GM23338 (cell line): ENCODE results near the gene RPGRIP1L. TPM values are rescaled to one million over a fixed set of nuclear protein-coding genes. Genes with fewer than 3 reads are reported as not detected.

ENCODE experiments used
- ATAC-seq: fragments of 200-7000 bp; cut with Tn5 transposase; 3 replicates; pipeline ENCODE4 v1.9.1; 2020
- DNase-seq: peaks from one replicate; pipeline ENCODE4 v3.0.0-alpha.2; 2015; ENCODE audit warnings: low spot score
- H2AFZ ChIP-seq: fragments of 200-600 bp; sonication (generic); 2 replicates; pipeline ENCODE4 v1.8.0; 2016; ENCODE audit warnings: antibody characterized with exemption, mild to moderate bottlenecking, moderate library complexity
- H3F3A ChIP-seq: fragments of 200-600 bp; sonication (generic); replicated peaks from 2 replicates; pipeline ENCODE4 v1.8.0; 2017; ENCODE audit warnings: antibody characterized with exemption, mixed run types, low read depth
- H3K27ac ChIP-seq: fragments of 200-600 bp; sonication (generic); 2 replicates; pipeline ENCODE4 v1.6.1; 2016; ENCODE audit warnings: low read depth
- H3K27me3 ChIP-seq: fragments of 200-600 bp; sonication (generic); 2 replicates; pipeline ENCODE4 v1.8.0; 2016; ENCODE audit warnings: mild to moderate bottlenecking, mixed run types, moderate library complexity; ENCODE audit not compliant: insufficient read depth
- H3K36me3 ChIP-seq: fragments of 200-600 bp; sonication (generic); 2 replicates; pipeline ENCODE4 v1.8.0; 2016; ENCODE audit warnings: mild to moderate bottlenecking; ENCODE audit not compliant: insufficient read depth
- H3K4me1 ChIP-seq: fragments of 200-600 bp; sonication (generic); 2 replicates; pipeline ENCODE4 v1.8.0; 2016; ENCODE audit warnings: mild to moderate bottlenecking, moderate library complexity; ENCODE audit not compliant: insufficient read depth
- H3K4me2 ChIP-seq: fragments of 200-600 bp; sonication (generic); 2 replicates; pipeline ENCODE4 v1.7.1; 2017; ENCODE audit warnings: mixed run types
- H3K4me3 ChIP-seq: fragments of 200-600 bp; sonication (generic); 2 replicates; pipeline ENCODE4 v1.6.1; 2016; ENCODE audit warnings: mixed run types
- H3K79me2 ChIP-seq: fragments of 200-600 bp; sonication (generic); replicated peaks from 2 replicates; pipeline ENCODE4 v1.8.0; 2017; ENCODE audit warnings: mild to moderate bottlenecking; ENCODE audit not compliant: insufficient read depth
- H3K9me2 ChIP-seq: fragments of 200-600 bp; sonication (generic); 2 replicates; pipeline ENCODE4 v1.8.0; 2017; ENCODE audit not compliant: insufficient read depth
- H4K20me1 ChIP-seq: fragments of 200-600 bp; sonication (generic); replicated peaks from 2 replicates; pipeline ENCODE4 v1.8.0; 2017; ENCODE audit warnings: mild to moderate bottlenecking; ENCODE audit not compliant: insufficient read depth
- H3K27ac Mint-ChIP-seq: 2 replicates; pipeline ENCODE4 v1.8.0; 2020; ENCODE audit warnings: inconsistent platforms, mild to moderate bottlenecking, moderate library complexity, mixed read lengths
- H3K27me3 Mint-ChIP-seq: 3 replicates; pipeline ENCODE4 v1.8.0; 2022; ENCODE audit warnings: low read depth, mild to moderate bottlenecking, moderate library complexity, mixed read lengths, inconsistent platforms; ENCODE audit not compliant: insufficient read depth, poor library complexity
- H3K36me3 Mint-ChIP-seq: 3 replicates; pipeline ENCODE4 v1.8.0; 2021; ENCODE audit warnings: low read depth, mild to moderate bottlenecking, inconsistent platforms, moderate library complexity, mixed read lengths
- H3K4me1 Mint-ChIP-seq: 3 replicates; pipeline ENCODE4 v1.8.0; 2020; ENCODE audit warnings: mild to moderate bottlenecking, inconsistent platforms, mixed read lengths
- H3K4me3 Mint-ChIP-seq: 3 replicates; pipeline ENCODE4 v1.8.0; 2021; ENCODE audit warnings: moderate library complexity, mild to moderate bottlenecking, inconsistent platforms, mixed read lengths
- H3K9me3 Mint-ChIP-seq: 3 replicates; pipeline ENCODE4 v1.8.0; 2020; ENCODE audit warnings: moderate library complexity, mild to moderate bottlenecking, inconsistent platforms, mixed read lengths
- CREB1 ChIP-seq: fragments of 250-450 bp; sonication (Bioruptor Pico); IDR thresholded peaks from 2 replicates; pipeline ENCODE4 v1.5.0; 2020; ENCODE audit warnings: low read depth, mild to moderate bottlenecking, moderate library complexity
- EZH2 ChIP-seq: fragments of 200-600 bp; sonication (generic); IDR thresholded peaks from one replicate; pipeline ENCODE4 v1.8.0; 2017; ENCODE audit warnings: antibody characterized with exemption, mild to moderate bottlenecking, low read depth; ENCODE audit not compliant: unreplicated experiment
- EZH2phosphoT487 ChIP-seq: fragments of 200-600 bp; sonication (generic); IDR thresholded peaks from one replicate; pipeline ENCODE4 v1.8.1; 2018; ENCODE audit warnings: antibody characterized with exemption; ENCODE audit not compliant: unreplicated experiment
- JUNB ChIP-seq: IDR thresholded peaks from one replicate; pipeline ENCODE4 v1.6.1; 2016; ENCODE audit warnings: antibody characterized with exemption; ENCODE audit not compliant: unreplicated experiment
- NANOG ChIP-seq: IDR thresholded peaks from 2 replicates; pipeline ENCODE4 v1.6.1; 2016; ENCODE audit warnings: antibody characterized with exemption, borderline replicate concordance
- POLR2AphosphoS5 ChIP-seq: IDR thresholded peaks from 2 replicates; pipeline ENCODE4 v1.6.1; 2016; ENCODE audit warnings: antibody characterized with exemption, low read depth
- STAT1 ChIP-seq: IDR thresholded peaks from one replicate; pipeline ENCODE4 v1.6.1; 2016; ENCODE audit warnings: antibody characterized with exemption; ENCODE audit not compliant: unreplicated experiment
- ZNF114 ChIP-seq: fragments of 250-450 bp; sonication (Bioruptor Pico); IDR thresholded peaks from 2 replicates; pipeline ENCODE4 v1.5.0; 2020; ENCODE audit warnings: mild to moderate bottlenecking, moderate library complexity
- ZNF331 ChIP-seq: fragments of 250-450 bp; sonication (Bioruptor Pico); IDR thresholded peaks from 2 replicates; pipeline ENCODE4 v1.5.0; 2020; ENCODE audit warnings: low read depth, mild to moderate bottlenecking, moderate library complexity
- polyA plus RNA-seq: library from polyadenylated mRNA; unstranded; fragments of >200 nt; fragmentation: Nextera tagmentation; extraction: Ambion mirVana; gene quantifications from 2 replicates; pipeline ENCODE4 v1.2.1, GENCODE V29; 2016
- total RNA-seq: library from RNA; depleted of rRNA; stranded (reverse); fragments of >200 nt; shearing (Covaris generic); gene quantifications from 2 replicates; pipeline ENCODE4 v1.2.3, GENCODE V29; 2014
- TF ChIP-seq, protein P1 (sequence below): IDR thresholded peaks from one replicate; pipeline ENCODE4 v1.6.1; 2018; ENCODE audit warnings: antibody characterized with exemption; ENCODE audit not compliant: unreplicated experiment
- TF ChIP-seq, protein P2 (sequence below): fragments of 250-450 bp; sonication (Bioruptor Pico); IDR thresholded peaks from 2 replicates; pipeline ENCODE4 v1.5.0; 2020; ENCODE audit warnings: mild to moderate bottlenecking, moderate library complexity
- TF ChIP-seq, protein P3 (sequence below): IDR thresholded peaks from 2 replicates; pipeline ENCODE4 v1.6.1; 2016; ENCODE audit warnings: antibody characterized with exemption
- TF ChIP-seq, protein P4 (sequence below), 2 experiments: fragments of 200-600 bp in 1 of 2; sonication (generic) in 1 of 2; conservative IDR thresholded peaks; 2 replicates each; pipeline versions ENCODE4 v1.5.1 to v1.6.1; 2016 to 2017; ENCODE audit warnings: antibody characterized with exemption in 2 of 2, low read depth in 2 of 2, mild to moderate bottlenecking in 2 of 2, moderate library complexity in 1 of 2

RPGRIP1L gene
- total and polyA plus RNA-seq, 2 experiments from 2014 or later, result 11.4 to 21.3 TPM

DNA sequence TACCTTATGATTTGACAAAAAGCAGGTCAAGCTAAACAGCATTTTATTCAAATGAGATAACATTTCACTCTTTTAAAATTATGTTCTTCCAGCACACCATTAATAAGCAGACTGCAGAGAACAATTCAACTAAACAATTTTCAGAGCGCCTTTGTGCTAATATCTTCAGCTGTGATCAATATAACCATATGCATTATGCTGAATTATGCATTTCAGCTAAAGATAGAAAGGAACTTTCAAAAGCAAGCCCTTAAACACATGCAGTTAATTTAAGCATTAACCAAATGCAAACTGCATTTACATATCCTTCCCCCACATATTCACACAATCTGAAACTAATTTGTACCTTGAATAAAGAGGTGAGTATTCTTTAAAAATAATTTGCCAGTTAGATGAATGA lies 41.6 kb downstream of the RPGRIP1L start:
- Histone ChIP-seq H3K4me2 (peak overlapping the region; percentile 36; the same call in 1 of the 2 replicates), H3K4me1 (peaks cover 8% of the 10 kb centered on the region; the same call in 1 of the 2 replicates), H3K4me3 (no peak overlapping the region), H3K9me2 (no peaks in the 10 kb centered on the region), H3K79me2 (no peaks in the 10 kb centered on the region), H3K27me3 (no peaks in the 10 kb centered on the region), H4K20me1 (no peaks in the 10 kb centered on the region), H3K27ac (no peak overlapping the region), H3K36me3 (no peaks in the 10 kb centered on the region), H2AFZ (no peak overlapping the region), H3F3A (no peaks in the 10 kb centered on the region)
- Mint-ChIP-seq H3K4me1 (peaks cover 6% of the 10 kb centered on the region), H3K27ac (peak overlapping the region; percentile 15; the same call in 1 of the 2 replicates), H3K36me3 (no peaks in the 10 kb centered on the region), H3K9me3 (no peaks in the 10 kb centered on the region), H3K27me3 (no peaks in the 10 kb centered on the region), H3K4me3 (no peak overlapping the region)
- TF ChIP-seq, protein P1, sequence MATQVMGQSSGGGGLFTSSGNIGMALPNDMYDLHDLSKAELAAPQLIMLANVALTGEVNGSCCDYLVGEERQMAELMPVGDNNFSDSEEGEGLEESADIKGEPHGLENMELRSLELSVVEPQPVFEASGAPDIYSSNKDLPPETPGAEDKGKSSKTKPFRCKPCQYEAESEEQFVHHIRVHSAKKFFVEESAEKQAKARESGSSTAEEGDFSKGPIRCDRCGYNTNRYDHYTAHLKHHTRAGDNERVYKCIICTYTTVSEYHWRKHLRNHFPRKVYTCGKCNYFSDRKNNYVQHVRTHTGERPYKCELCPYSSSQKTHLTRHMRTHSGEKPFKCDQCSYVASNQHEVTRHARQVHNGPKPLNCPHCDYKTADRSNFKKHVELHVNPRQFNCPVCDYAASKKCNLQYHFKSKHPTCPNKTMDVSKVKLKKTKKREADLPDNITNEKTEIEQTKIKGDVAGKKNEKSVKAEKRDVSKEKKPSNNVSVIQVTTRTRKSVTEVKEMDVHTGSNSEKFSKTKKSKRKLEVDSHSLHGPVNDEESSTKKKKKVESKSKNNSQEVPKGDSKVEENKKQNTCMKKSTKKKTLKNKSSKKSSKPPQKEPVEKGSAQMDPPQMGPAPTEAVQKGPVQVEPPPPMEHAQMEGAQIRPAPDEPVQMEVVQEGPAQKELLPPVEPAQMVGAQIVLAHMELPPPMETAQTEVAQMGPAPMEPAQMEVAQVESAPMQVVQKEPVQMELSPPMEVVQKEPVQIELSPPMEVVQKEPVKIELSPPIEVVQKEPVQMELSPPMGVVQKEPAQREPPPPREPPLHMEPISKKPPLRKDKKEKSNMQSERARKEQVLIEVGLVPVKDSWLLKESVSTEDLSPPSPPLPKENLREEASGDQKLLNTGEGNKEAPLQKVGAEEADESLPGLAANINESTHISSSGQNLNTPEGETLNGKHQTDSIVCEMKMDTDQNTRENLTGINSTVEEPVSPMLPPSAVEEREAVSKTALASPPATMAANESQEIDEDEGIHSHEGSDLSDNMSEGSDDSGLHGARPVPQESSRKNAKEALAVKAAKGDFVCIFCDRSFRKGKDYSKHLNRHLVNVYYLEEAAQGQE, result no peak
- TF ChIP-seq POLR2AphosphoS5 (no peak), EZH2 (no peak), EZH2phosphoT487 (no peak), CREB1 (CRISPR knock-in tag) (no peak), STAT1 (no peak), ZNF114 (no peak), NANOG (no peak), JUNB (no peak), ZNF331 (CRISPR knock-in tag) (no peak)
- TF ChIP-seq, protein P2, sequence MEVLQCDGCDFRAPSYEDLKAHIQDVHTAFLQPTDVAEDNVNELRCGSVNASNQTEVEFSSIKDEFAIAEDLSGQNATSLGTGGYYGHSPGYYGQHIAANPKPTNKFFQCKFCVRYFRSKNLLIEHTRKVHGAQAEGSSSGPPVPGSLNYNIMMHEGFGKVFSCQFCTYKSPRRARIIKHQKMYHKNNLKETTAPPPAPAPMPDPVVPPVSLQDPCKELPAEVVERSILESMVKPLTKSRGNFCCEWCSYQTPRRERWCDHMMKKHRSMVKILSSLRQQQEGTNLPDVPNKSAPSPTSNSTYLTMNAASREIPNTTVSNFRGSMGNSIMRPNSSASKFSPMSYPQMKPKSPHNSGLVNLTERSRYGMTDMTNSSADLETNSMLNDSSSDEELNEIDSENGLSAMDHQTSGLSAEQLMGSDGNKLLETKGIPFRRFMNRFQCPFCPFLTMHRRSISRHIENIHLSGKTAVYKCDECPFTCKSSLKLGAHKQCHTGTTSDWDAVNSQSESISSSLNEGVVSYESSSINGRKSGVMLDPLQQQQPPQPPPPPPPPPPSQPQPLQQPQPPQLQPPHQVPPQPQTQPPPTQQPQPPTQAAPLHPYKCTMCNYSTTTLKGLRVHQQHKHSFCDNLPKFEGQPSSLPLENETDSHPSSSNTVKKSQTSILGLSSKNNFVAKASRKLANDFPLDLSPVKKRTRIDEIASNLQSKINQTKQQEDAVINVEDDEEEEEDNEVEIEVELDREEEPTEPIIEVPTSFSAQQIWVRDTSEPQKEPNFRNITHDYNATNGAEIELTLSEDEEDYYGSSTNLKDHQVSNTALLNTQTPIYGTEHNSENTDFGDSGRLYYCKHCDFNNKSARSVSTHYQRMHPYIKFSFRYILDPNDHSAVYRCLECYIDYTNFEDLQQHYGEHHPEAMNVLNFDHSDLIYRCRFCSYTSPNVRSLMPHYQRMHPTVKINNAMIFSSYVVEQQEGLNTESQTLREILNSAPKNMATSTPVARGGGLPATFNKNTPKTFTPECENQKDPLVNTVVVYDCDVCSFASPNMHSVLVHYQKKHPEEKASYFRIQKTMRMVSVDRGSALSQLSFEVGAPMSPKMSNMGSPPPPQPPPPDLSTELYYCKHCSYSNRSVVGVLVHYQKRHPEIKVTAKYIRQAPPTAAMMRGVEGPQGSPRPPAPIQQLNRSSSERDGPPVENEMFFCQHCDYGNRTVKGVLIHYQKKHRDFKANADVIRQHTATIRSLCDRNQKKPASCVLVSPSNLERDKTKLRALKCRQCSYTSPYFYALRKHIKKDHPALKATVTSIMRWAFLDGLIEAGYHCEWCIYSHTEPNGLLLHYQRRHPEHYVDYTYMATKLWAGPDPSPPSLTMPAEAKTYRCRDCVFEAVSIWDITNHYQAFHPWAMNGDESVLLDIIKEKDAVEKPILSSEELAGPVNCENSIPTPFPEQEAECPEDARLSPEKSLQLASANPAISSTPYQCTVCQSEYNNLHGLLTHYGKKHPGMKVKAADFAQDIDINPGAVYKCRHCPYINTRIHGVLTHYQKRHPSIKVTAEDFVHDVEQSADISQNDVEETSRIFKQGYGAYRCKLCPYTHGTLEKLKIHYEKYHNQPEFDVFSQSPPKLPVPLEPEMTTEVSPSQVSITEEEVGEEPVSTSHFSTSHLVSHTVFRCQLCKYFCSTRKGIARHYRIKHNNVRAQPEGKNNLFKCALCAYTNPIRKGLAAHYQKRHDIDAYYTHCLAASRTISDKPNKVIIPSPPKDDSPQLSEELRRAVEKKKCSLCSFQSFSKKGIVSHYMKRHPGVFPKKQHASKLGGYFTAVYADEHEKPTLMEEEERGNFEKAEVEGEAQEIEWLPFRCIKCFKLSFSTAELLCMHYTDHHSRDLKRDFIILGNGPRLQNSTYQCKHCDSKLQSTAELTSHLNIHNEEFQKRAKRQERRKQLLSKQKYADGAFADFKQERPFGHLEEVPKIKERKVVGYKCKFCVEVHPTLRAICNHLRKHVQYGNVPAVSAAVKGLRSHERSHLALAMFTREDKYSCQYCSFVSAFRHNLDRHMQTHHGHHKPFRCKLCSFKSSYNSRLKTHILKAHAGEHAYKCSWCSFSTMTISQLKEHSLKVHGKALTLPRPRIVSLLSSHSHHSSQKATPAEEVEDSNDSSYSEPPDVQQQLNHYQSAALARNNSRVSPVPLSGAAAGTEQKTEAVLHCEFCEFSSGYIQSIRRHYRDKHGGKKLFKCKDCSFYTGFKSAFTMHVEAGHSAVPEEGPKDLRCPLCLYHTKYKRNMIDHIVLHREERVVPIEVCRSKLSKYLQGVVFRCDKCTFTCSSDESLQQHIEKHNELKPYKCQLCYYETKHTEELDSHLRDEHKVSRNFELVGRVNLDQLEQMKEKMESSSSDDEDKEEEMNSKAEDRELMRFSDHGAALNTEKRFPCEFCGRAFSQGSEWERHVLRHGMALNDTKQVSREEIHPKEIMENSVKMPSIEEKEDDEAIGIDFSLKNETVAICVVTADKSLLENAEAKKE (CRISPR knock-in tag), result no peak
- TF ChIP-seq, protein P3, sequence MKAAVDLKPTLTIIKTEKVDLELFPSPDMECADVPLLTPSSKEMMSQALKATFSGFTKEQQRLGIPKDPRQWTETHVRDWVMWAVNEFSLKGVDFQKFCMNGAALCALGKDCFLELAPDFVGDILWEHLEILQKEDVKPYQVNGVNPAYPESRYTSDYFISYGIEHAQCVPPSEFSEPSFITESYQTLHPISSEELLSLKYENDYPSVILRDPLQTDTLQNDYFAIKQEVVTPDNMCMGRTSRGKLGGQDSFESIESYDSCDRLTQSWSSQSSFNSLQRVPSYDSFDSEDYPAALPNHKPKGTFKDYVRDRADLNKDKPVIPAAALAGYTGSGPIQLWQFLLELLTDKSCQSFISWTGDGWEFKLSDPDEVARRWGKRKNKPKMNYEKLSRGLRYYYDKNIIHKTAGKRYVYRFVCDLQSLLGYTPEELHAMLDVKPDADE, result no peak
- TF ChIP-seq, protein P4, sequence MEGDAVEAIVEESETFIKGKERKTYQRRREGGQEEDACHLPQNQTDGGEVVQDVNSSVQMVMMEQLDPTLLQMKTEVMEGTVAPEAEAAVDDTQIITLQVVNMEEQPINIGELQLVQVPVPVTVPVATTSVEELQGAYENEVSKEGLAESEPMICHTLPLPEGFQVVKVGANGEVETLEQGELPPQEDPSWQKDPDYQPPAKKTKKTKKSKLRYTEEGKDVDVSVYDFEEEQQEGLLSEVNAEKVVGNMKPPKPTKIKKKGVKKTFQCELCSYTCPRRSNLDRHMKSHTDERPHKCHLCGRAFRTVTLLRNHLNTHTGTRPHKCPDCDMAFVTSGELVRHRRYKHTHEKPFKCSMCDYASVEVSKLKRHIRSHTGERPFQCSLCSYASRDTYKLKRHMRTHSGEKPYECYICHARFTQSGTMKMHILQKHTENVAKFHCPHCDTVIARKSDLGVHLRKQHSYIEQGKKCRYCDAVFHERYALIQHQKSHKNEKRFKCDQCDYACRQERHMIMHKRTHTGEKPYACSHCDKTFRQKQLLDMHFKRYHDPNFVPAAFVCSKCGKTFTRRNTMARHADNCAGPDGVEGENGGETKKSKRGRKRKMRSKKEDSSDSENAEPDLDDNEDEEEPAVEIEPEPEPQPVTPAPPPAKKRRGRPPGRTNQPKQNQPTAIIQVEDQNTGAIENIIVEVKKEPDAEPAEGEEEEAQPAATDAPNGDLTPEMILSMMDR (conservative IDR thresholded peaks at IDR 0.05; ENCODE audit: low read depth in 2 of 2), result no peak
- ATAC-seq (no peak), DNase-seq (no peak)
